Measurements from ENCODE around the gene POT1. TPM values are rescaled to one million over a fixed set of nuclear protein-coding genes. Genes with fewer than 3 reads are reported as not detected.

The POT1 gene
- total and polyA plus RNA-seq, 2 of the 4 experiments (the other 2 are of a cell fraction): 12.7 to 28.5 TPM

DNA sequence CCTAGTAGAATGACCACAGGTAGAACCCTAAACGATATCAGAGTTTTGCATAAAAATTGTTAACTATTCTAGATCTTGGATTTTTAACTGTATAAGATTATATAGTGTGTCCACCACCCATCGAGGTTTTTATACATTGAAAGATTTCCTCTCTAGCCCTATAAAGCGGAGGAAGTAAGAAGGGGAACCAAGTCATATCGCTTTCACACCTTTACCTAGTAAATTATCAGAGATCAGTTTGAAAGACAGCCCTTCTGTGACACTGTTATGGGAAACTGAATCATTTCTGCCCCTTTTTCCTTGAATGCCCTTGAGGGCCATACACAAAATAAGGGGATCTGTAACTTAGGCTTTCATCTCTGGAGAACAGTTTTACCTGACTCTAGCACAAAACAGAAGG lies 155.7 kb downstream of the POT1 start:
- Histone ChIP-seq H3K4ac (ENCODE audit: low read depth, low read length) (no peak overlapping the region), H3K4me1 (ENCODE audit: control insufficient read depth, insufficient read depth, low read length) (0 out of 2 replicates have a peak, but pooled peaks cover 2% of the 10 kb centered on the region), H2BK120ac (ENCODE audit: low read depth, low read length) (no peak overlapping the region), H3K4me3 (ENCODE audit: insufficient read depth, low read depth, low read length) (no peak overlapping the region), H2AK5ac (ENCODE audit: low read depth, low read length) (no peak overlapping the region), H3K14ac (replicated peaks; ENCODE audit: low read depth, low read length) (no peak overlapping the region), H2BK5ac (ENCODE audit: low read depth, low read length, poor library complexity, severe bottlenecking) (no peak overlapping the region), H3K18ac (ENCODE audit: low read depth, low read length) (no peak overlapping the region), H4K5ac (ENCODE audit: low read depth, low read length) (no peak overlapping the region), H3K36me3 (ENCODE audit: control insufficient read depth, insufficient read depth, low read length) (no peaks in the 10 kb centered on the region), H3K23ac (ENCODE audit: low read depth, low read length) (no peak overlapping the region), H3K56ac (ENCODE audit: extremely low read depth, insufficient read depth, low read length) (no peak overlapping the region), H3K9me3 (ENCODE audit: control insufficient read depth, insufficient read depth, low read length) (no peaks in the 10 kb centered on the region), H3K27me3 (ENCODE audit: control insufficient read depth, insufficient read depth, low read length) (no peaks in the 10 kb centered on the region), H3K79me1 (ENCODE audit: low read depth in 1 of 2, low read length in 2 of 2) (no peaks in the 10 kb centered on the region), H3K27ac (ENCODE audit: insufficient read depth, low read length) (no peak overlapping the region), H3K9ac (ENCODE audit: low read depth, low read length) (no peak overlapping the region), H3K9me1 (ENCODE audit: insufficient read depth, low read length) (no peaks in the 10 kb centered on the region), H4K8ac (ENCODE audit: low read depth in 2 of 2, low read length in 2 of 2) (no peak overlapping the region), H2BK15ac (ENCODE audit: low read depth, low read length) (no peak overlapping the region), H2AFZ (replicated peaks; ENCODE audit: low read length, poor library complexity) (no peak overlapping the region), H2AK9ac (replicated peaks; ENCODE audit: low read depth, low read length, poor library complexity) (no peak overlapping the region), H4K91ac (ENCODE audit: insufficient read depth, low read depth, low read length) (no peak overlapping the region), H4K20me1 (ENCODE audit: insufficient read depth, low read length) (no peaks in the 10 kb centered on the region), H3K4me2 (ENCODE audit: low read depth, low read length) (no peak overlapping the region), H2BK20ac (ENCODE audit: low read depth, low read length) (no peak overlapping the region)
- DNase-seq (no peak), ATAC-seq (ENCODE audit: low read depth) (no peak)
- CTCF ChIA-PET: no interaction called here
- no CpG with 5 or more reads among the region's 4 CpGs for WGBS, 2 experiments (ENCODE audit: extremely low coverage in 2 of 2, insufficient read length in 1 of 2)
- BruUV-seq (replicated peaks): no TSS peak
- POLR2A ChIA-PET (ENCODE audit: unreplicated experiment): no interaction called here
- in situ Hi-C loops (cut with MboI; ENCODE audit: low sequenced_read_pairs) (no loop called here), intact Hi-C loops (cut with micrococcal nuclease) (no loop called here), dilution Hi-C loops (cut with HindIII; ENCODE audit: low sequenced_read_pairs, unreplicated experiment) (no loop called here)
- TF ChIP-seq, protein P1, sequence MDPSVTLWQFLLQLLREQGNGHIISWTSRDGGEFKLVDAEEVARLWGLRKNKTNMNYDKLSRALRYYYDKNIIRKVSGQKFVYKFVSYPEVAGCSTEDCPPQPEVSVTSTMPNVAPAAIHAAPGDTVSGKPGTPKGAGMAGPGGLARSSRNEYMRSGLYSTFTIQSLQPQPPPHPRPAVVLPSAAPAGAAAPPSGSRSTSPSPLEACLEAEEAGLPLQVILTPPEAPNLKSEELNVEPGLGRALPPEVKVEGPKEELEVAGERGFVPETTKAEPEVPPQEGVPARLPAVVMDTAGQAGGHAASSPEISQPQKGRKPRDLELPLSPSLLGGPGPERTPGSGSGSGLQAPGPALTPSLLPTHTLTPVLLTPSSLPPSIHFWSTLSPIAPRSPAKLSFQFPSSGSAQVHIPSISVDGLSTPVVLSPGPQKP (IDR thresholded peaks at IDR 0.05; ENCODE audit: borderline replicate concordance, low read depth, low read length): no peak

All from IMR-90 (cell line).